Stimulated activated CD4-positive, alpha-beta T cell treated with anti-CD3 and anti-CD28 coated beads, Interleukin-1b, Interleukin-23, amount 100 ng/mL, for 24 hours (primary cell): Measurements from ENCODE around the gene ARHGDIG.
"Not testable (repeated sequence)": the region's sequence is repeated elsewhere in the genome, so short reads cannot be mapped to it uniquely, and the experiment has no call there.

Experiments
- DNase-seq, 4 experiments: peaks; one replicate each; pipeline ENCODE4 v3.0.0-alpha.2; 2020; ENCODE audit warnings: low read depth in 4 of 4, low spot score in 1 of 4

Gene ARHGDIG

GRCh38 chr16:322476-323143, 42.2 kb downstream of the ARHGDIG start:
- DNase-seq = no peak

- DNase-seq = no peak
These were observed 43.7 kb downstream of the ARHGDIG start for GRCh38 chr16:324201-324450.

- DNase-seq = peak in 3 of 4 experiments; percentile 26 to 32 (median 28)
These were observed 44.3 kb downstream of the ARHGDIG start for GRCh38 chr16:324451-325334.

DNA sequence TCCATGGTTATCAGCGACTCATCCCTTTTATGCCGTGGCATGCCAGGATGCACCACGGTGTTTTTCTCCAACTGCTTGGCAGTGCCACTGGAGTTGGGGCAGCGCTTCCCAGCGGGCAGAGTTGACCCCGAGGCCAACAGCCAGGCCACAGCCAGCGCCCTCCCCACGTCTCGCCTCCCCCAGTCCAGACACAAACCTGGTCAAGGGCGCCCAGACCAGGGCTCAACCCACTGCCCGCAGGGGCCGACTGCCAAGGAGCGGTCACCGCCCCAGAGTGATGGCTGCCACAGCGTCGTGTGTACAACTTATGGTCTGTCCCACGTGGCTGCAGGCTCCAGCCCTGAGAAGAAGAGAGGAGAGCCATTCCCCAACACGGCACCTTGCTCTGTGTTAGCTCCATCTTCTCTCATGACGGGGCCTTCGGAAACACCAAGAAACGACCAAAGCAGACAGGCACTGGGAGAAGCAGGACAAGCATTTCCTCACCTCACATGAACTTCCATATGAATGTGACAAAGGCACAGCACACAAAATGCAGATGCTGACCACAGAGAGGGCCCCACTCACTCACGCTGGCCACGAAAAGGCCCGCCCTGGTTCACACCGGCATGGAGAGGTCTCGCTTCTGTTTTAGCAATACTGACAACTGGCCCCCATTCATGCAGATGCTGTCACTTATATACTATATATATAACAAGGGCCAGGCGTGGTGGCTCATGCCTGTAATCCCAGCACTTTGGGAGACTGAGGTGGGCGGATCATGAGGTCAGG, 45.2 kb downstream of the ARHGDIG start:
- no peak for DNase-seq

GRCh38 chr16:330741-331140, 50.4 kb downstream of the ARHGDIG start:
- DNase-seq = no peak

DNA sequence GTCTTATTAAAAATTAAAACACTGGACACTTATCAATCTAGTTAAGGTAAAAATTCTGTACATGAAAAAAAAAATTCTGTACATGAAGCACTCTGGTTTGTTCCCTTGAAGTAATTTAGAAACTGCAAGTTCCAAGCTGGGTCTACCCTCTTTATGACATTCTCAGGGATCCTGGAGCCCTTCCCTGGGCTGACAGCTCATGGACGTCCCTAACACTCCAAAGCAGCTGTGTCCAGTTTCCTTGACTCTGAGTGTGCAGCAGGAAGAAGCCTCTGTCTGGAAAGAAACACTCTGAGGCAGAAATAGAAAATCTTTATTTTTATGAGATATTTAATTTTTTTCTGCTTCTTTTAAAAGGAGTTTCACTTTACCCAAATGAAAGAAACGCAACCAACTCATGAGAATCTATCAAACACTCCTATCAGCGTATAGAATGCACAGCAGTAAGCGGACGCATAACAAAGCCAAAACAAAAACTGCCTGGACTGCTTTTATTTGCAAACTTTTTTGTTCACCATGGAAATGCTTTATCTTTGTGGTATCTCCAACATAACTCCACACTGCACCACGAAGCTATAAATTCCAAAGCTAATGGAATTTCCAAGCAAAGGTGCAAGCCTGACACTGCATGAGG, 50.9 kb downstream of the ARHGDIG start:
- not testable (repeated sequence) for DNase-seq
